Memory B cell (primary cell): ENCODE results near the gene SDR42E1.
"Not testable (repeated sequence)": the region's sequence is repeated elsewhere in the genome, so short reads cannot be mapped to it uniquely, and the experiment has no call there.

Source experiments
- ATAC-seq: fragments of 150-1000 bp; cut with Tn5 transposase; 2 replicates; pipeline ENCODE4 v1.10.0; 2021; ENCODE audit warnings: low read depth, mild to moderate bottlenecking, moderate library complexity
- DNase-seq, 2 donors: peaks; one replicate each; pipeline ENCODE4 v3.0.0; 2022; ENCODE audit warnings: low spot score in 2 of 2
- H3K27ac Mint-ChIP-seq: one replicate; pipeline ENCODE4 v1.8.0; 2022; ENCODE audit warnings: mild to moderate bottlenecking, moderate library complexity, mixed read lengths
- H3K27me3 Mint-ChIP-seq: one replicate; pipeline ENCODE4 v1.8.0; 2022; ENCODE audit warnings: mixed read lengths
- H3K36me3 Mint-ChIP-seq: one replicate; pipeline ENCODE4 v1.8.0; 2022; ENCODE audit warnings: mild to moderate bottlenecking, mixed read lengths
- H3K4me1 Mint-ChIP-seq: one replicate; pipeline ENCODE4 v1.8.0; 2022; ENCODE audit warnings: mixed read lengths
- H3K4me3 Mint-ChIP-seq: one replicate; pipeline ENCODE4 v1.8.0; 2022; ENCODE audit warnings: mild to moderate bottlenecking, moderate library complexity, mixed read lengths
- H3K9me3 Mint-ChIP-seq: one replicate; pipeline ENCODE4 v1.8.0; 2022; ENCODE audit warnings: mixed read lengths

Gene SDR42E1

GRCh38 chr16:82027629-82028064, 16.4 kb upstream of the SDR42E1 start:
- Mint-ChIP-seq H3K4me3 (no peak overlapping the region), H3K36me3 (no peaks in the 10 kb centered on the region), H3K27ac (no peak overlapping the region), H3K4me1 (no peaks in the 10 kb centered on the region), H3K27me3 (peaks cover 20% of the 10 kb centered on the region), H3K9me3 (no peaks in the 10 kb centered on the region)
- no peak for DNase-seq
- ATAC-seq = no peak

GRCh38 chr16:82024883-82025282, 13.6 kb upstream of the SDR42E1 start:
- no peak for ATAC-seq
- no peaks in the 10 kb centered on the region for H3K36me3 Mint-ChIP-seq
- DNase-seq = no peak
- H3K27ac Mint-ChIP-seq = no peak overlapping the region
- peaks cover 21% of the 10 kb centered on the region for H3K27me3 Mint-ChIP-seq
- H3K9me3 Mint-ChIP-seq = no peaks in the 10 kb centered on the region
- no peaks in the 10 kb centered on the region for H3K4me1 Mint-ChIP-seq
- H3K4me3 Mint-ChIP-seq = no peak overlapping the region

DNA sequence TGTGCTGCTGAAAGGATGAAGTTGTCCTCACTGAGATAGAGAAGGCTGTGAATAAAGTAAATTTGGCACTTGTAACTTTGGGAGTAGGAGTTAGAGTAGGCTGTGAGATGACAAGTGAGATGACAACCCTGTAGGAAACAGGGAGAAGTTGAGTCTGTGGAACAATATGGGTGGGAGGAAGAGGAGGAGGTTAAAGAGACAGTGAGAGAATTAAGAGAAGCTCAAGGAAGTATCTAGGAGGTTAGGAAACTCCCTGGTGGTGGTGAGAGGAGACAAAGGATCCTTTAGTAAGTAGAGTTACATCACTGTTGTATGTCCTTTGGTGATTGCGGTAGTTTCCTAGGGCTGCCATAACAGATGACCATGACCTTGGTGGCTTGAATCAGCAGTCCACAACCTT, 13.0 kb upstream of the SDR42E1 start:
- Mint-ChIP-seq H3K4me1 (no peaks in the 10 kb centered on the region), H3K4me3 (no peak overlapping the region), H3K27ac (no peak overlapping the region), H3K27me3 (peaks cover 24% of the 10 kb centered on the region), H3K36me3 (no peaks in the 10 kb centered on the region), H3K9me3 (no peaks in the 10 kb centered on the region)
- ATAC-seq (no peak), DNase-seq (no peak)

DNA sequence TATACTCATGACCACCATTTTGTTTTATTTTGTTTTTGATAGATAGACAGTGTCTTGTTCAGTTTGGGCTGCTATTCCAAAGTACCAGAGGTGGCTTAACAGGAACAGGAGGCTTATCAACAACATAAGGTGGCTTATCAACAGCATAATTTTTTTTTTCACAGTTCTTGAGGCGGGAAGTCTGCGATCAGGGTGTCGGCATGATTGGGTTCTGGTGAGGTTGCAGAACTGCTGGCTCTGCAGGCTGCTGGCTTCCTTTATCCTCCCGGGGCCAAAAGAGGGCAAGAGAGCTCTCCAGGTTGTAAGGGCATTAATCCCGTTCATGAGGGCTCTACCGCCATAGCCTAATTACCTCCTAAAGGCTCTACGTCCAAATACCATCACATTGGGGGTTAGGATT, 11.9 kb upstream of the SDR42E1 start:
- no peak for DNase-seq

DNA sequence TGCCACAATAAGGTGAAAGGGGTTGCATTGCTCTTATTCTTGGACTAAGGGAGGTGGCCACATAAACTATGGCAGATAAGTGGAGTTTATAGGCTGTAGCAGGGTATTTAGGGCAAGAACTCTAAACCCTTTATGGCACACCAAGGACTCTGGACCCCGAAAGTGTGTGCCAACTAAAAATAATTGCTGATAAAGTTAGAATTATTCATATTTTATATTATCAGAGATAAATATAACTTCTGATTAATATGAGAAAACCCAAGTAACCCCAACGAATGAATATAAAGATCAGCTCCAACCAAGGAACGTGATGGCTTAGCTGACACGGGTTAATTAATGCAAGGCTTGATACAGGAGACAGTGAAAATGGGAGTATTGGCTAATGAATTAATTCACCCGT, 8.8 kb upstream of the SDR42E1 start:
- no peak overlapping the region for H3K27ac Mint-ChIP-seq
- ATAC-seq = no peak
- peaks cover 2% of the 10 kb centered on the region for H3K36me3 Mint-ChIP-seq
- H3K9me3 Mint-ChIP-seq = peaks cover 1% of the 10 kb centered on the region
- H3K4me1 Mint-ChIP-seq = peaks cover 3% of the 10 kb centered on the region
- no peak overlapping the region for H3K4me3 Mint-ChIP-seq
- H3K27me3 Mint-ChIP-seq = peaks cover 27% of the 10 kb centered on the region
- DNase-seq = no peak

More for the DNA sequence above, 11.9 kb upstream of the SDR42E1 start:
- peaks cover 2% of the 10 kb centered on the region for H3K36me3 Mint-ChIP-seq
- H3K27ac Mint-ChIP-seq = no peak overlapping the region
- no peak overlapping the region for H3K4me3 Mint-ChIP-seq
- peaks cover 1% of the 10 kb centered on the region for H3K9me3 Mint-ChIP-seq
- no peaks in the 10 kb centered on the region for H3K4me1 Mint-ChIP-seq
- ATAC-seq = no peak
- peaks cover 28% of the 10 kb centered on the region for H3K27me3 Mint-ChIP-seq

DNA sequence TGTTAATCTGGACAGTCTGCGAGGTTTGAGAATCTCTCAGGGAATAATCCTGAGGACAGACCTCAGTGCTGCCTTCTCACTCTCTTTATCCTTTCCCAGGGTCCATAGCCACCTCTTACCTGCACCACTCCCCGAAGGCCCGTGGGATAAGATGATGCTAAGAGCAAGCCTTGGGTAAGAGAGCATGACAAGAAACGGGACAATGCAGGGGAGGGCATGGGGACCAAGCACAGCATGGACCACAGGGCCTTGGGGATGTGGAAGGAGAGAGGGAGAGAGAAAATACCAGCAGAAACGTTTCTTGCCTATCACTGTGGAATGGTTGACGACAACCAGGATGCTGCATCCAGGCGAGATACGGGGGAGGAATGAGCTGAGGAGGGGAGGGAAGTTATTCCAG, 8.3 kb upstream of the SDR42E1 start:
- no peak overlapping the region for H3K4me3 Mint-ChIP-seq
- H3K4me1 Mint-ChIP-seq = peaks cover 3% of the 10 kb centered on the region
- no peak overlapping the region for H3K27ac Mint-ChIP-seq
- peaks cover 1% of the 10 kb centered on the region for H3K9me3 Mint-ChIP-seq
- no peak for ATAC-seq
- H3K36me3 Mint-ChIP-seq = peaks cover 2% of the 10 kb centered on the region
- no peak for DNase-seq
- H3K27me3 Mint-ChIP-seq = peaks cover 27% of the 10 kb centered on the region

DNA sequence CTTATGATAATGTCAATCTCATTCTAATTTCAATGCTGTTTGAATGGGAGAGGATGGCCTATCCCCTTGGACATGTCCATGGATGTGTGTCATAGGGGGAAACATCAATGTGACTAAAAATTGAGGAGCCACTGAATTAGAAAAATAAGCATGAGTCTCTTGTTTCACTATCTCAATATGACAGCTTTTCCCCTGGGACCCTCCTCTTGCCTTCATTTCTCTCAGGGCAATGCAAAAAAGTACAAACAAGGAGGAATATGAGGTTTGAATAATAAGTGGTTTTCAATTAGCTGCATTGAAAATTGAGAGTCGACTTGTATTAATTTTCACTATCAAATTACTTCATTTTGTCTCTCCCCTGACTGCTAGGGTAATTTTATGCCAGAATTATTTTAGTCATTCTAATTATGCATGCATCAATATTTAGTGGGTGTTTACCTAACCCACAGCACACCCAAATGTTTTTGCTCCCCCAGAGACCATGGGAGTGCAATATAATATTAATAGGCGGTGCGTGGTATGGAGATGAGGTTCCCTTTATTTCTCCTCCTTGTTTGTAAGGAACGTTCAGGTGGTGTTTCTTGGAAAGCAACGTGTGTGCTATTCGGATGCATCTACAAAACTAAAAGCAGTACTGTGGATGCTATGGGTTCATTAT, 6.8 kb upstream of the SDR42E1 start:
- H3K4me3 Mint-ChIP-seq = no peak overlapping the region
- H3K27ac Mint-ChIP-seq = no peak overlapping the region
- DNase-seq (no peak), ATAC-seq (no peak)
- H3K27me3 Mint-ChIP-seq = peaks cover 16% of the 10 kb centered on the region
- H3K4me1 Mint-ChIP-seq = peaks cover 3% of the 10 kb centered on the region
- peaks cover 2% of the 10 kb centered on the region for H3K36me3 Mint-ChIP-seq
- H3K9me3 Mint-ChIP-seq = peaks cover 1% of the 10 kb centered on the region

GRCh38 chr16:82016964-82017363, 5.7 kb upstream of the SDR42E1 start:
- DNase-seq (no peak), ATAC-seq (no peak)
- no peak overlapping the region for H3K27ac Mint-ChIP-seq
- peaks cover 3% of the 10 kb centered on the region for H3K4me1 Mint-ChIP-seq
- peaks cover 2% of the 10 kb centered on the region for H3K36me3 Mint-ChIP-seq
- H3K4me3 Mint-ChIP-seq = no peak overlapping the region
- H3K9me3 Mint-ChIP-seq = peaks cover 1% of the 10 kb centered on the region
- H3K27me3 Mint-ChIP-seq = peaks cover 16% of the 10 kb centered on the region

DNA sequence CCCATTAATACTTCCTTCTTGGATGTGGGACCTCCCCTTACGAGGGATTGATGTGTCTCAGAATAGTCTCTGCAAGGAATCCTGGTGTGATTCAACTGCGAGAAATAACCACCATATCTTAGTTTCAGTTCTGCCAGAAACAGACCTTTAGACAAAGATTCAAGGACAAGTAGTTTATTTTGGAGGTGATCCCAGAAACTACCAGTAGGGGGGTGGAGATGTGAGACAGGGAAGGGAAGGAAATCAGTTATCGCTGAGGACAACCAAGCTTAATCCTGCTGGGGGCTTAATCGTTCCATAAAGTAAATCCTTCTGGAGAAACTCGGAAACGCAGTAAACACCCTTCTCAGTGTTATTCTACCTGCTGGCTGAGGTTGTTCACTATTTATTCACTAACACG, 5.0 kb upstream of the SDR42E1 start:
- Mint-ChIP-seq H3K4me3 (no peak overlapping the region), H3K27me3 (peaks cover 16% of the 10 kb centered on the region), H3K36me3 (peaks cover 2% of the 10 kb centered on the region), H3K4me1 (peaks cover 8% of the 10 kb centered on the region), H3K9me3 (peaks cover 1% of the 10 kb centered on the region), H3K27ac (no peak overlapping the region)
- ATAC-seq = no peak
- DNase-seq = no peak

GRCh38 chr16:82013139-82013538, 1.9 kb upstream of the SDR42E1 start:
- Mint-ChIP-seq H3K36me3 (peaks cover 10% of the 10 kb centered on the region), H3K4me1 (peaks cover 13% of the 10 kb centered on the region), H3K9me3 (peaks cover 3% of the 10 kb centered on the region), H3K27ac (no peak overlapping the region), H3K4me3 (no peak overlapping the region), H3K27me3 (peaks cover 3% of the 10 kb centered on the region)
- DNase-seq (no peak), ATAC-seq (no peak)

DNA sequence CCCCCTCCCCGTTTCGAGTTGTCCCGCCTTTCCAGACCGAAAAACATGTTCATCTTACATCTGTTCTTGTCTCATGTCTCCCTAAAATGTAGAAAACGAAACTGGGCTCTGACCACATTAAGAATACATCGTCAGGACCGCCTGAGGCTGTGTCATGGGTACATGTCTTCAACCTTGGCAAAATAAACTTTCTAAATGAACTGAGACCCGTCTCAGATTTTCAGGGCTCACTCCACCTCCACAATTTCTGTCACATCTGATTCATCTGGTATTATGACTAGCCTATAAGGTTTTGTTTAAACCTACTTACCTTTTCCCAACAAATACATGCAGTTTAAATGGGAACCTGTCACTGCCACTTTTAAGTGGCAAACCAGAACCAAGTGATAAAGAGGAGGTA, 621 bp downstream of the SDR42E1 start:
- DNase-seq (no peak), ATAC-seq (no peak)
- H3K4me1 Mint-ChIP-seq = peaks cover 12% of the 10 kb centered on the region
- H3K36me3 Mint-ChIP-seq = peaks cover 15% of the 10 kb centered on the region
- H3K27ac Mint-ChIP-seq = peak overlapping the region; percentile 68
- peak overlapping the region; percentile 82 for H3K4me3 Mint-ChIP-seq
- peaks cover 5% of the 10 kb centered on the region for H3K9me3 Mint-ChIP-seq
- no peaks in the 10 kb centered on the region for H3K27me3 Mint-ChIP-seq

DNA sequence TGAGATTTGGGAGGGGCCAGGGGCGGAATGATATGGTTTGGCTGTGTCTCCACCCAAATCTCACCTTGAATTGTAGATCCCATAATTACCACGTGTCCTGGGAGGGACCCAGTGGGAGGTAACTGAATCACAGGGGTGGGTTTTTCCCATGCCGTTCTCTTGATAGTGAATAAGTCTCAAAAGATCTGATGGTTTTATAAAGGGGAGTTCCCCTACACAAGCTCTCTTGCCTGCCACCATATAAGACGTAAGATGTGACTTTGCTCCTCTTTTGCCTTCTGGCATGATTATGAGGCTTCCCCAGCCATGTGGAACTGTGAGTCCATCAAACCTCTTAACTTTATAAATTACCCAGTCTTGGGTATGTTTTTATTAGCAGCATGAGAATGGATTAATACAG, 1.5 kb downstream of the SDR42E1 start:
- not testable (repeated sequence) for H3K27ac Mint-ChIP-seq, ATAC-seq

DNA sequence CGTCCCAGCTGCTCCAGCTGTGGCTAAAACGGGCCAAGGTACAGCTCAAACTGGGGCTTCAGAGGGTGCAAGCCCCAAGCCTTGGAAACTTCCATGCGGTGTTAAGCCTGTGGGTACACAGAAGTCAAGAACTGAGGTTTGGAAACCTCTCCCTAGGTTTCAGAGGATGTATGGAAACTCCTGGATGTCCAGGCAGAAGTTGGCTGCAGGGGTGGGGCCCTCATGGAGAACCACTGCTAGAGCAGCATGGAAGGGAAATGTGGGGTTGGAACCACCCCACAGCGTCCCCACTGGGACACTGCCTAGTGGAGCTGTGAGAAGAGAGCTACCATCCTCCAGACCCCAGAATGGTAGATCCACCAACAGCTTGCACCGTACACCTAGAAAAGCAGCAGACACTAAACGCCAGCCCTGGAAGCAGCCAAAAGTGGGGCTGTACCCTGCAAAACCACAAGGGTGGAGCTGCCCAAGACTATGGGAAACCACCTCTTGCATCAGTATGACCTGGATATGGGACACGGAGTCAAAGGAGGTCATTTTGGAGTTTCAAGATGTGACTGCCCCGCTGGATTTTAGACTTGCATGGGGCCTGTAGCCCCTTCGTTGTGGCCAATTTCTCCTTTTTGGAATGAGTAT, 2.2 kb downstream of the SDR42E1 start:
- no peak overlapping the region for H3K4me3 Mint-ChIP-seq
- no peaks in the 10 kb centered on the region for H3K27me3 Mint-ChIP-seq
- ATAC-seq = no peak
- peaks cover 13% of the 10 kb centered on the region for H3K4me1 Mint-ChIP-seq
- no peak overlapping the region for H3K27ac Mint-ChIP-seq
- peaks cover 5% of the 10 kb centered on the region for H3K9me3 Mint-ChIP-seq
- no peak for DNase-seq
- H3K36me3 Mint-ChIP-seq = peaks cover 23% of the 10 kb centered on the region

More for the DNA sequence above, 1.5 kb downstream of the SDR42E1 start:
- not testable (repeated sequence) for H3K4me3 Mint-ChIP-seq, H3K27me3 Mint-ChIP-seq, H3K9me3 Mint-ChIP-seq, DNase-seq
- Mint-ChIP-seq H3K4me1 (peaks cover 12% of the 10 kb centered on the region), H3K36me3 (peaks cover 18% of the 10 kb centered on the region)

DNA sequence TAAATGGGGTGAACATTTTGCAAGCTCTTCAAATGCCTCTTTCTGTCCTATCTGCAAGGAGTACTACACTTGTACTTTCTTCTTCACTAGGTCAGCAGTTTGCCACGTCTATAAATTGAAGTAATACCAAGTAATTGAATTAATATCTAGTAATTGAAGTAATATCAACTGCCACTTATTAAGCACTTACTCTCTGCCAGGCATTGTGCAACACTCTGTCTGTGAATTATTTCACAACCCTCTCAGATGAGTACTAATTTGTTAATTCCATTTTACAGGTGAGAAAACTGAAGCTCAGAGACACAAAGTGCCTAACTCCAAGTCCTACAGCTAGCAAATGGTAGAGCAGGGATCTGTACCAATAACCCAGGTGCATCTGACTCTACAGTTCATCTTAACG, 4.1 kb downstream of the SDR42E1 start:
- no peak overlapping the region for H3K4me3 Mint-ChIP-seq
- DNase-seq (no peak), ATAC-seq (no peak)
- H3K9me3 Mint-ChIP-seq = peaks cover 5% of the 10 kb centered on the region
- peaks cover 14% of the 10 kb centered on the region for H3K4me1 Mint-ChIP-seq
- no peak overlapping the region for H3K27ac Mint-ChIP-seq
- peaks cover 28% of the 10 kb centered on the region for H3K36me3 Mint-ChIP-seq
- H3K27me3 Mint-ChIP-seq = no peaks in the 10 kb centered on the region

DNA sequence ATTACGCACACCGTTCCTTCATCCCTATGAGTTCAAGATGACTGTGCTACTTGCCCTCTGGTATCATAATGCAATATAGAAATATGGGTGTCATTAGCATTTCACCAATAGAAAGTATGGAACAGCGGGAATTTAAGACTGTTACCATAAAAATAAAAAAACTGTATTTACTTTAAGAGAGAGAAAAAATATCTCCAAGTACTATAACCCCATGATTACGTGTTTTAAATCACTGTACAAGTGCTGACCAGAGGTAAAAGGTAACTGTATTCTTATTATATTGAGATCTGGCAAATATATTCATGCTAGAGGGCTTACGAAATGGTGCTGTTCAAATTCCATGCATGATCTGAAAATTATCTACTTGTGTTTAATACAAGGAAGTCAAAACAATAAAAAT, 5.2 kb downstream of the SDR42E1 start:
- Mint-ChIP-seq H3K4me3 (no peak overlapping the region), H3K4me1 (peaks cover 9% of the 10 kb centered on the region), H3K9me3 (peaks cover 5% of the 10 kb centered on the region), H3K27me3 (no peaks in the 10 kb centered on the region), H3K36me3 (peaks cover 29% of the 10 kb centered on the region), H3K27ac (no peak overlapping the region)
- no peak for ATAC-seq
- no peak for DNase-seq
